Measurements from ENCODE around the gene RAD51B. TPM values are rescaled to one million over a fixed set of nuclear protein-coding genes. Genes with fewer than 3 reads are reported as not detected.

Gene RAD51B
- total RNA-seq, 1 experiment from 2014 or later, result 16.7 TPM

- Histone ChIP-seq H2AK5ac (ENCODE audit: insufficient read length, low read length) (no peak overlapping the region), H3K14ac (ENCODE audit: insufficient read depth, low read length) (no peak overlapping the region), H3K27ac (ENCODE audit: insufficient read length, low read depth, low read length) (no peak overlapping the region), H3K4me2 (ENCODE audit: insufficient read depth, insufficient read length, low read length) (no peak overlapping the region), H3K4ac (ENCODE audit: low read depth, low read length) (no peak overlapping the region), H4K91ac (ENCODE audit: insufficient read length, low read depth, low read length) (no peak overlapping the region), H3K79me1 (ENCODE audit: insufficient read depth, low read depth, low read length, poor library complexity, severe bottlenecking) (no peaks in the 10 kb centered on the region), H3K18ac (ENCODE audit: insufficient read length, low read depth, low read length) (no peak overlapping the region), H3K79me2 (ENCODE audit: insufficient read depth, low read length) (no peaks in the 10 kb centered on the region), H3K23me2 (ENCODE audit: insufficient read length, low read depth, low read length, poor library complexity, severe bottlenecking) (no peaks in the 10 kb centered on the region), H4K5ac (ENCODE audit: insufficient read length, low read depth, low read length) (no peak overlapping the region), H3K23ac (ENCODE audit: insufficient read length, low read depth, low read length) (no peak overlapping the region), H3K4me1 (ENCODE audit: insufficient read depth, low read length) (no peaks in the 10 kb centered on the region; the same call in 1 of the 2 replicates), H2BK12ac (ENCODE audit: insufficient read length, low read depth, low read length) (no peak overlapping the region), H2BK15ac (ENCODE audit: low read depth, low read length) (no peak overlapping the region), H2BK120ac (ENCODE audit: low read depth, low read length, poor library complexity, severe bottlenecking) (no peak overlapping the region), H3K9ac (ENCODE audit: extremely low read depth, insufficient read length, low read length) (no peak overlapping the region), H2BK5ac (ENCODE audit: insufficient read length, low read length) (no peak overlapping the region), H2AFZ (ENCODE audit: low read length) (no peak overlapping the region), H2BK20ac (ENCODE audit: low read depth, low read length, poor library complexity, severe bottlenecking) (no peak overlapping the region), H3T11ph (ENCODE audit: low read length) (no peak overlapping the region), H3K56ac (ENCODE audit: insufficient read length, low read depth, low read length) (no peak overlapping the region), H4K20me1 (ENCODE audit: control insufficient read depth, insufficient read depth, insufficient read length) (no peaks in the 10 kb centered on the region), H3K27me3 (ENCODE audit: insufficient read depth, low read length) (no peaks in the 10 kb centered on the region; the same call in 1 of the 2 replicates), H3K9me3 (ENCODE audit: control insufficient read depth, low read depth, low read length) (peaks cover 6% of the 10 kb centered on the region), H4K8ac (replicated peaks; ENCODE audit: insufficient read length, low read depth, low read length) (no peak overlapping the region)
- H3K27ac Mint-ChIP-seq, result no peak overlapping the region
- no peak for TF ChIP-seq CTCF (conservative IDR thresholded peaks at IDR 0.05)
- peaks cover 12 to 21% of the 10 kb centered on the region in 2 experiments for H3K9me3 Mint-ChIP-seq
- no peak for DNase-seq
- no peak overlapping the region for H3K4me3 Mint-ChIP-seq
- peaks cover 13 to 15% (median 14%) of the 10 kb centered on the region in 3 experiments for H3K36me3 Mint-ChIP-seq (ENCODE audit: insufficient read depth in 1 of 3, low read depth in 3 of 3)
- WGBS (ENCODE audit: extremely low coverage, insufficient read length, low lambda C conversion rate), result no CpG with 5 or more reads among the region's 1 CpG
- no peaks in the 10 kb centered on the region for H3K27me3 Mint-ChIP-seq (ENCODE audit: low read depth)
- H3K4me1 Mint-ChIP-seq, result peaks cover 8 to 23% of the 10 kb centered on the region in 2 experiments
These were observed 286.9 kb downstream of the RAD51B start for GRCh38 chr14:68106456-68106855.
